ENCODE measurements around the gene ELP4.
"Not testable (repeated sequence)": the region's sequence is repeated elsewhere in the genome, so short reads cannot be mapped to it uniquely, and the experiment has no call there.

The ELP4 gene

GRCh38 chr11:31531293-31531692 is 21.7 kb downstream of the ELP4 start:
- Histone ChIP-seq H3K4me1 (ENCODE audit: control insufficient read depth, insufficient read depth, low read length, poor library complexity, severe bottlenecking) (no peaks in the 10 kb centered on the region), H3K36me3 (ENCODE audit: control insufficient read depth, insufficient read depth, low read length) (no peaks in the 10 kb centered on the region), H3K27ac (ENCODE audit: insufficient read depth, low read length, poor library complexity, severe bottlenecking) (no peak overlapping the region), H3K27me3 (replicated peaks; ENCODE audit: control insufficient read depth, insufficient read depth, low read length, poor library complexity, severe bottlenecking) (no peaks in the 10 kb centered on the region), H3K4me3 (ENCODE audit: insufficient read depth, low read depth, low read length, poor library complexity, severe bottlenecking) (no peak overlapping the region), H3K9me3 (ENCODE audit: control insufficient read depth, low read length) (no peaks in the 10 kb centered on the region)
- DNase-seq: no peak

GRCh38 chr11:31535479-31535878 is 25.9 kb downstream of the ELP4 start:
- H3K36me3 ChIP-seq (ENCODE audit: control insufficient read depth, insufficient read depth, low read length): no peaks in the 10 kb centered on the region
- no peaks in the 10 kb centered on the region for H3K27me3 ChIP-seq (replicated peaks; ENCODE audit: control insufficient read depth, insufficient read depth, low read length, poor library complexity, severe bottlenecking)
- H3K27ac ChIP-seq (ENCODE audit: insufficient read depth, low read length, poor library complexity, severe bottlenecking): no peak overlapping the region
- H3K4me3 ChIP-seq (ENCODE audit: insufficient read depth, low read depth, low read length, poor library complexity, severe bottlenecking): no peak overlapping the region
- H3K9me3 ChIP-seq (ENCODE audit: control insufficient read depth, low read length): no peaks in the 10 kb centered on the region
- DNase-seq: no peak
- H3K4me1 ChIP-seq (ENCODE audit: control insufficient read depth, insufficient read depth, low read length, poor library complexity, severe bottlenecking): no peaks in the 10 kb centered on the region

GRCh38 chr11:31542862-31543261 is 33.3 kb downstream of the ELP4 start:
- Histone ChIP-seq H3K27me3 (replicated peaks; ENCODE audit: control insufficient read depth, insufficient read depth, low read length, poor library complexity, severe bottlenecking) (no peaks in the 10 kb centered on the region), H3K9me3 (ENCODE audit: control insufficient read depth, low read length) (no peaks in the 10 kb centered on the region), H3K36me3 (ENCODE audit: control insufficient read depth, insufficient read depth, low read length) (peaks cover 12% of the 10 kb centered on the region), H3K27ac (ENCODE audit: insufficient read depth, low read length, poor library complexity, severe bottlenecking) (no peak overlapping the region), H3K4me3 (ENCODE audit: insufficient read depth, low read depth, low read length, poor library complexity, severe bottlenecking) (no peak overlapping the region), H3K4me1 (ENCODE audit: control insufficient read depth, insufficient read depth, low read length, poor library complexity, severe bottlenecking) (no peaks in the 10 kb centered on the region)
- DNase-seq: no peak

GRCh38 chr11:31555938-31556337 is 46.4 kb downstream of the ELP4 start:
- no peak overlapping the region for H3K4me3 ChIP-seq (ENCODE audit: insufficient read depth, low read depth, low read length, poor library complexity, severe bottlenecking)
- no peaks in the 10 kb centered on the region for H3K36me3 ChIP-seq (ENCODE audit: control insufficient read depth, insufficient read depth, low read length)
- H3K27me3 ChIP-seq (replicated peaks; ENCODE audit: control insufficient read depth, insufficient read depth, low read length, poor library complexity, severe bottlenecking): no peaks in the 10 kb centered on the region
- DNase-seq: no peak
- H3K4me1 ChIP-seq (ENCODE audit: control insufficient read depth, insufficient read depth, low read length, poor library complexity, severe bottlenecking): no peaks in the 10 kb centered on the region
- H3K9me3 ChIP-seq (ENCODE audit: control insufficient read depth, low read length): no peaks in the 10 kb centered on the region
- no peak overlapping the region for H3K27ac ChIP-seq (ENCODE audit: insufficient read depth, low read length, poor library complexity, severe bottlenecking)

GRCh38 chr11:31558001-31558400 is 48.4 kb downstream of the ELP4 start:
- no peak for DNase-seq
- Histone ChIP-seq H3K27me3 (replicated peaks; ENCODE audit: control insufficient read depth, insufficient read depth, low read length, poor library complexity, severe bottlenecking) (no peaks in the 10 kb centered on the region), H3K27ac (ENCODE audit: insufficient read depth, low read length, poor library complexity, severe bottlenecking) (no peak overlapping the region), H3K9me3 (ENCODE audit: control insufficient read depth, low read length) (no peaks in the 10 kb centered on the region), H3K36me3 (ENCODE audit: control insufficient read depth, insufficient read depth, low read length) (no peaks in the 10 kb centered on the region), H3K4me3 (ENCODE audit: insufficient read depth, low read depth, low read length, poor library complexity, severe bottlenecking) (no peak overlapping the region), H3K4me1 (ENCODE audit: control insufficient read depth, insufficient read depth, low read length, poor library complexity, severe bottlenecking) (no peaks in the 10 kb centered on the region)

- no peak overlapping the region for H3K27ac ChIP-seq (ENCODE audit: insufficient read depth, low read length, poor library complexity, severe bottlenecking)
- no peaks in the 10 kb centered on the region for H3K9me3 ChIP-seq (ENCODE audit: control insufficient read depth, low read length)
- H3K36me3 ChIP-seq (ENCODE audit: control insufficient read depth, insufficient read depth, low read length): no peaks in the 10 kb centered on the region
- no peak overlapping the region for H3K4me3 ChIP-seq (ENCODE audit: insufficient read depth, low read depth, low read length, poor library complexity, severe bottlenecking)
- H3K4me1 ChIP-seq (ENCODE audit: control insufficient read depth, insufficient read depth, low read length, poor library complexity, severe bottlenecking): no peaks in the 10 kb centered on the region
- H3K27me3 ChIP-seq (replicated peaks; ENCODE audit: control insufficient read depth, insufficient read depth, low read length, poor library complexity, severe bottlenecking): no peaks in the 10 kb centered on the region
- no peak for DNase-seq
Measured at GRCh38 chr11:31560842-31561476, 51.4 kb downstream of the ELP4 start.

GRCh38 chr11:31564517-31564916 is 55.0 kb downstream of the ELP4 start:
- H3K27me3 ChIP-seq (replicated peaks; ENCODE audit: control insufficient read depth, insufficient read depth, low read length, poor library complexity, severe bottlenecking); H3K27ac ChIP-seq (ENCODE audit: insufficient read depth, low read length, poor library complexity, severe bottlenecking); H3K9me3 ChIP-seq (ENCODE audit: control insufficient read depth, low read length); H3K4me1 ChIP-seq (ENCODE audit: control insufficient read depth, insufficient read depth, low read length, poor library complexity, severe bottlenecking); H3K36me3 ChIP-seq (ENCODE audit: control insufficient read depth, insufficient read depth, low read length); H3K4me3 ChIP-seq (ENCODE audit: insufficient read depth, low read depth, low read length, poor library complexity, severe bottlenecking); DNase-seq: not testable (repeated sequence)

- not testable (repeated sequence) for H3K27ac ChIP-seq (ENCODE audit: insufficient read depth, low read length, poor library complexity, severe bottlenecking); DNase-seq; H3K36me3 ChIP-seq (ENCODE audit: control insufficient read depth, insufficient read depth, low read length); H3K4me1 ChIP-seq (ENCODE audit: control insufficient read depth, insufficient read depth, low read length, poor library complexity, severe bottlenecking); H3K4me3 ChIP-seq (ENCODE audit: insufficient read depth, low read depth, low read length, poor library complexity, severe bottlenecking); H3K27me3 ChIP-seq (replicated peaks; ENCODE audit: control insufficient read depth, insufficient read depth, low read length, poor library complexity, severe bottlenecking); H3K9me3 ChIP-seq (ENCODE audit: control insufficient read depth, low read length)
Measured at GRCh38 chr11:31574133-31574532, 64.6 kb downstream of the ELP4 start.

- not testable (repeated sequence) for H3K36me3 ChIP-seq (ENCODE audit: control insufficient read depth, insufficient read depth, low read length); H3K27me3 ChIP-seq (replicated peaks; ENCODE audit: control insufficient read depth, insufficient read depth, low read length, poor library complexity, severe bottlenecking); H3K4me1 ChIP-seq (ENCODE audit: control insufficient read depth, insufficient read depth, low read length, poor library complexity, severe bottlenecking); H3K27ac ChIP-seq (ENCODE audit: insufficient read depth, low read length, poor library complexity, severe bottlenecking); DNase-seq; H3K4me3 ChIP-seq (ENCODE audit: insufficient read depth, low read depth, low read length, poor library complexity, severe bottlenecking); H3K9me3 ChIP-seq (ENCODE audit: control insufficient read depth, low read length)
Measured at GRCh38 chr11:31575764-31576163, 66.2 kb downstream of the ELP4 start.

GRCh38 chr11:31579412-31579811 is 69.8 kb downstream of the ELP4 start:
- DNase-seq; H3K27ac ChIP-seq (ENCODE audit: insufficient read depth, low read length, poor library complexity, severe bottlenecking); H3K4me3 ChIP-seq (ENCODE audit: insufficient read depth, low read depth, low read length, poor library complexity, severe bottlenecking); H3K9me3 ChIP-seq (ENCODE audit: control insufficient read depth, low read length); H3K36me3 ChIP-seq (ENCODE audit: control insufficient read depth, insufficient read depth, low read length); H3K27me3 ChIP-seq (replicated peaks; ENCODE audit: control insufficient read depth, insufficient read depth, low read length, poor library complexity, severe bottlenecking); H3K4me1 ChIP-seq (ENCODE audit: control insufficient read depth, insufficient read depth, low read length, poor library complexity, severe bottlenecking): not testable (repeated sequence)

Measured in effector memory CD4-positive, alpha-beta T cell (primary cell).